ENCODE data around the gene ANKS1A.

Gene ANKS1A

DNA sequence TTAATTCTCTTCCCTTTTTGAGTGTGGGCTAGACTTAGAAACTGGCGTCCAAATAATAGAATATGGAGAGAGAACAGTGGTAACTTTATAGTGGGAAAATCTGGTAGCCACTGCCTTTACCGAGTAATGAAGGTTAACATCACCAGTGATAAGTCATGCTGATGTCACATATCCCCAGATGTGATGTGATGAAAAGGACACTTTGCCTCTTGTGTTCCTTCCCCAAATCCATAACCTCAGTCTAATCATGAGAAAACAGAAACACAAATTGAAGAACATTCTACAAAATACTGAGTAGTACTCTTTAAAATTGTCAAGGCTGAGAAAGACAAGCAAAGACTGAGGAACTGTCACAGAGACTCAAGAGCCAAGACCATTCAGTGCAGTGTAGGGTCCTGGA, 17.8 kb downstream of the ANKS1A start (continued):
- no peak for TF ChIP-seq ZNF133 (tag by site-specific recombination; IDR thresholded peaks at IDR 0.05)

DNA sequence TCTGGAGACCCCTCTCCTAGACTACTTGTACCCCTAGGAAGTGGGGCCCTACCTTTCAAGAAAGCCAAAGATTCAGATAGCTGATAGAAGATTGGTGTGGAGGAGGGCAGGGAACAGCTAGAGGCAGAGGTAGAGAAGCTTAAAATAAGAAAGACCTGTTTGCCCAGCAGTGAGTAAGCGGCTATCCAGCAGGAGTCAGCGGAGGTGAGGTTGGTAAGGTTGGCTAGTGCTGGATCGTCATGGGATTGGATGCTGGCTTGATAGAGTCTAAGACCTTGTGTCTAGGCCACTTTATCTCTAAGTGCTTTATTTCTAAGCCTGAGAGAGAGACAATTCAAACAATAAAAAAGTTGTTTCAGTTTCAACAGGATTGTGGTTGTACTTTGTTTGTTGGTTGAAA, 19.1 kb downstream of the ANKS1A start:
- Histone ChIP-seq H3K4me1 (ENCODE audit: control insufficient read depth, insufficient read depth, low read length) (peaks cover 10% of the 10 kb centered on the region; the same call in 1 of the 2 replicates), H3K9me3 (ENCODE audit: control insufficient read depth, insufficient read depth, low read depth, low read length) (no peaks in the 10 kb centered on the region), H3K4me3 (ENCODE audit: low read depth, low read length) (no peak overlapping the region), H3K27ac (ENCODE audit: extremely low read depth, low read depth, low read length) (no peak overlapping the region), H3K36me3 (ENCODE audit: control insufficient read depth in 2 of 2, insufficient read depth in 1 of 2, low read length in 2 of 2) (no peaks in the 10 kb centered on the region; a peak in 1 of 3 replicates)
- ChIA-PET POLR2A (no interaction called here), CTCF (interaction anchor here (0.6 to 1.6 kb wide), 5 partner anchors 8 to 332 kb away, joined by 3 to 4 read pairs (median 3); no protein-coding TSS in a partner anchor)
- TF ChIP-seq GLIS1 (tag by site-specific recombination; IDR thresholded peaks at IDR 0.05) (no peak), ZNF626 (tag by site-specific recombination; IDR thresholded peaks at IDR 0.05) (no peak), ZNF660 (tag by site-specific recombination; IDR thresholded peaks at IDR 0.05) (no peak), ZNF544 (tag by site-specific recombination; IDR thresholded peaks at IDR 0.05) (no peak), ZNF302 (tag by site-specific recombination; IDR thresholded peaks at IDR 0.05; ENCODE audit: low read depth) (no peak), ZNF843 (tag by site-specific recombination; IDR thresholded peaks at IDR 0.05) (no peak), KLF9 (tag by site-specific recombination; IDR thresholded peaks at IDR 0.05; ENCODE audit: low read depth) (no peak), KLF8 (tag by site-specific recombination; IDR thresholded peaks at IDR 0.05) (no peak), ZNF423 (tag by site-specific recombination; IDR thresholded peaks at IDR 0.05) (no peak), ZNF776 (tag by site-specific recombination; IDR thresholded peaks at IDR 0.05; ENCODE audit: borderline replicate concordance) (no peak), ZNF549 (tag by site-specific recombination; IDR thresholded peaks at IDR 0.05) (no peak), ZNF155 (tag by site-specific recombination; IDR thresholded peaks at IDR 0.05) (no peak), ZNF391 (tag by site-specific recombination; IDR thresholded peaks at IDR 0.05; ENCODE audit: borderline replicate concordance, low read depth) (no peak), ZNF211 (tag by site-specific recombination; IDR thresholded peaks at IDR 0.05; ENCODE audit: low read depth) (no peak), MEIS1 (CRISPR knock-in tag; IDR thresholded peaks at IDR 0.05; ENCODE audit: borderline replicate concordance) (no peak)
- TF ChIP-seq, protein P1, sequence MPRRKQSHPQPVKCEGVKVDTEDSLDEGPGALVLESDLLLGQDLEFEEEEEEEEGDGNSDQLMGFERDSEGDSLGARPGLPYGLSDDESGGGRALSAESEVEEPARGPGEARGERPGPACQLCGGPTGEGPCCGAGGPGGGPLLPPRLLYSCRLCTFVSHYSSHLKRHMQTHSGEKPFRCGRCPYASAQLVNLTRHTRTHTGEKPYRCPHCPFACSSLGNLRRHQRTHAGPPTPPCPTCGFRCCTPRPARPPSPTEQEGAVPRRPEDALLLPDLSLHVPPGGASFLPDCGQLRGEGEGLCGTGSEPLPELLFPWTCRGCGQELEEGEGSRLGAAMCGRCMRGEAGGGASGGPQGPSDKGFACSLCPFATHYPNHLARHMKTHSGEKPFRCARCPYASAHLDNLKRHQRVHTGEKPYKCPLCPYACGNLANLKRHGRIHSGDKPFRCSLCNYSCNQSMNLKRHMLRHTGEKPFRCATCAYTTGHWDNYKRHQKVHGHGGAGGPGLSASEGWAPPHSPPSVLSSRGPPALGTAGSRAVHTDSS (tag by site-specific recombination; IDR thresholded peaks at IDR 0.05): no peak
- TF ChIP-seq, protein P2, sequence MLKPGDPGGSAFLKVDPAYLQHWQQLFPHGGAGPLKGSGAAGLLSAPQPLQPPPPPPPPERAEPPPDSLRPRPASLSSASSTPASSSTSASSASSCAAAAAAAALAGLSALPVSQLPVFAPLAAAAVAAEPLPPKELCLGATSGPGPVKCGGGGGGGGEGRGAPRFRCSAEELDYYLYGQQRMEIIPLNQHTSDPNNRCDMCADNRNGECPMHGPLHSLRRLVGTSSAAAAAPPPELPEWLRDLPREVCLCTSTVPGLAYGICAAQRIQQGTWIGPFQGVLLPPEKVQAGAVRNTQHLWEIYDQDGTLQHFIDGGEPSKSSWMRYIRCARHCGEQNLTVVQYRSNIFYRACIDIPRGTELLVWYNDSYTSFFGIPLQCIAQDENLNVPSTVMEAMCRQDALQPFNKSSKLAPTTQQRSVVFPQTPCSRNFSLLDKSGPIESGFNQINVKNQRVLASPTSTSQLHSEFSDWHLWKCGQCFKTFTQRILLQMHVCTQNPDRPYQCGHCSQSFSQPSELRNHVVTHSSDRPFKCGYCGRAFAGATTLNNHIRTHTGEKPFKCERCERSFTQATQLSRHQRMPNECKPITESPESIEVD (tag by site-specific recombination; IDR thresholded peaks at IDR 0.05): no peak
- TF ChIP-seq, protein P3, sequence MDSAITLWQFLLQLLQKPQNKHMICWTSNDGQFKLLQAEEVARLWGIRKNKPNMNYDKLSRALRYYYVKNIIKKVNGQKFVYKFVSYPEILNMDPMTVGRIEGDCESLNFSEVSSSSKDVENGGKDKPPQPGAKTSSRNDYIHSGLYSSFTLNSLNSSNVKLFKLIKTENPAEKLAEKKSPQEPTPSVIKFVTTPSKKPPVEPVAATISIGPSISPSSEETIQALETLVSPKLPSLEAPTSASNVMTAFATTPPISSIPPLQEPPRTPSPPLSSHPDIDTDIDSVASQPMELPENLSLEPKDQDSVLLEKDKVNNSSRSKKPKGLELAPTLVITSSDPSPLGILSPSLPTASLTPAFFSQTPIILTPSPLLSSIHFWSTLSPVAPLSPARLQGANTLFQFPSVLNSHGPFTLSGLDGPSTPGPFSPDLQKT (IDR thresholded peaks at IDR 0.05; ENCODE audit: borderline replicate concordance, low read depth, low read length): no peak
- TF ChIP-seq, protein P4, sequence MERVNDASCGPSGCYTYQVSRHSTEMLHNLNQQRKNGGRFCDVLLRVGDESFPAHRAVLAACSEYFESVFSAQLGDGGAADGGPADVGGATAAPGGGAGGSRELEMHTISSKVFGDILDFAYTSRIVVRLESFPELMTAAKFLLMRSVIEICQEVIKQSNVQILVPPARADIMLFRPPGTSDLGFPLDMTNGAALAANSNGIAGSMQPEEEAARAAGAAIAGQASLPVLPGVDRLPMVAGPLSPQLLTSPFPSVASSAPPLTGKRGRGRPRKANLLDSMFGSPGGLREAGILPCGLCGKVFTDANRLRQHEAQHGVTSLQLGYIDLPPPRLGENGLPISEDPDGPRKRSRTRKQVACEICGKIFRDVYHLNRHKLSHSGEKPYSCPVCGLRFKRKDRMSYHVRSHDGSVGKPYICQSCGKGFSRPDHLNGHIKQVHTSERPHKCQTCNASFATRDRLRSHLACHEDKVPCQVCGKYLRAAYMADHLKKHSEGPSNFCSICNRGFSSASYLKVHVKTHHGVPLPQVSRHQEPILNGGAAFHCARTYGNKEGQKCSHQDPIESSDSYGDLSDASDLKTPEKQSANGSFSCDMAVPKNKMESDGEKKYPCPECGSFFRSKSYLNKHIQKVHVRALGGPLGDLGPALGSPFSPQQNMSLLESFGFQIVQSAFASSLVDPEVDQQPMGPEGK (tag by site-specific recombination; IDR thresholded peaks at IDR 0.05): no peak
- TF ChIP-seq, protein P5, sequence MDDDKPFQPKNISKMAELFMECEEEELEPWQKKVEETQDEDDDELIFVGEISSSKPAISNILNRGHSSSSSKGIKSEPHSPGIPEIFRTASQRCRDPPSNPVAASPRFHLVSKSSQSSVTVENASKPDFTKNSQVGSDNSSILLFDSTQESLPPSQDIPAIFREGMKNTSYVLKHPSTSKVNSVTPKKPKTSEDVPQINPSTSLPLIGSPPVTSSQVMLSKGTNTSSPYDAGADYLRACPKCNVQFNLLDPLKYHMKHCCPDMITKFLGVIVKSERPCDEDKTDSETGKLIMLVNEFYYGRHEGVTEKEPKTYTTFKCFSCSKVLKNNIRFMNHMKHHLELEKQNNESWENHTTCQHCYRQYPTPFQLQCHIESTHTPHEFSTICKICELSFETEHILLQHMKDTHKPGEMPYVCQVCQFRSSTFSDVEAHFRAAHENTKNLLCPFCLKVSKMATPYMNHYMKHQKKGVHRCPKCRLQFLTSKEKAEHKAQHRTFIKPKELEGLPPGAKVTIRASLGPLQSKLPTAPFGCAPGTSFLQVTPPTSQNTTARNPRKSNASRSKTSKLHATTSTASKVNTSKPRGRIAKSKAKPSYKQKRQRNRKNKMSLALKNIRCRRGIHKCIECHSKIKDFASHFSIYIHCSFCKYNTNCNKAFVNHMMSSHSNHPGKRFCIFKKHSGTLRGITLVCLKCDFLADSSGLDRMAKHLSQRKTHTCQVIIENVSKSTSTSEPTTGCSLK (tag by site-specific recombination; IDR thresholded peaks at IDR 0.05): no peak

Measured in HEK293 (cell line).